ENCODE results near the gene RNF148.
"Not testable (repeated sequence)": the region's sequence is repeated elsewhere in the genome, so short reads cannot be mapped to it uniquely, and the experiment has no call there.

Gene RNF148

GRCh38 chr7:122689346-122690109 is 13.2 kb downstream of the RNF148 start:
- DNase-seq, result no peak

- no peak for DNase-seq
Observed at GRCh38 chr7:122688400-122688998, 14.2 kb downstream of the RNF148 start.

DNA sequence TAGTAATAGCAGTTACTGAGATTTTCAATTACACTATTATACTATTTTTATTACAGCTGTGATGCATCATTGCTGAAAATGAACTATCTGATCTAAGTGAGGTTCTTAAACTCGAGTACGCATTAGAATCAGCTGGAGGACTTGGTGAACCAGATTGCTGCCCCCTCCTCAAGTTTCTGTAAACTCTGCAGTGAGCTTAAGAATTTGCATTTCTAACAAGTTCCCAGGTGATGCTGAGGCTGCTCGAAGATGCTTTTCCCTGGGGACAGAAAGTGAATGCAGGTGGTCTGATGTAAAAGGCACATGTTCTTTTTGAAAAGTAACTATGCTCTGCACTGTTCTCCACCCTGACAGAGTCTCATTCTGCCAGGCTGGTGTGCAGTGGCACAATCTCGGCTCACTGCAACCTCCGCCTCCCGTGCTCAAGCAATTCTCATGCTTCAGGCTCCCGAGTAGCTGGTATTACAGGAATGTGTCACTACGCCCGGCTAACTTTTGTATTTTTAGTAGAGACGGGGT is 16.3 kb downstream of the RNF148 start:
- no peak for DNase-seq

GRCh38 chr7:122684504-122684903 is 18.2 kb downstream of the RNF148 start:
- no peak for DNase-seq

- no peak for DNase-seq
Observed at GRCh38 chr7:122682815-122683550, 19.7 kb downstream of the RNF148 start.

DNA sequence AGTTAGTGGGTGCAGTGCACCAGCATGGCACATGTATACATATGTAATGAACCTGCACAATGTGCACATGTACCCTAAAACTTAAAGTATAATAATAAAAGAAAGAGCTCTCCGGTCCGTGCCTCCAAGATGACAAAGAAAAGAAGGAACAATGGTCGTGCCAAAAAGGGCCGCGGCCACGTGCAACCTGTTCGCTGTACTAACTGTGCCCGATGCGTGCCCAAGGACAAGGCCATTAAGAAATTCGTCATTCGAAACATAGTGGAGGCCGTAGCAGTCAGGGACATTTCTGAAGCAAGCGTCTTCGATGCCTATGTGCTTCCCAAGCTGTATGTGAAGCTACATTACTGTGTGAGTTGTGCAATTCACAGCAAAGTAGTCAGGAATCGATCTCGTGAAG is 21.5 kb downstream of the RNF148 start:
- not testable (repeated sequence) for DNase-seq

GRCh38 chr7:122679813-122680212 is 22.9 kb downstream of the RNF148 start:
- DNase-seq, result no peak

DNA sequence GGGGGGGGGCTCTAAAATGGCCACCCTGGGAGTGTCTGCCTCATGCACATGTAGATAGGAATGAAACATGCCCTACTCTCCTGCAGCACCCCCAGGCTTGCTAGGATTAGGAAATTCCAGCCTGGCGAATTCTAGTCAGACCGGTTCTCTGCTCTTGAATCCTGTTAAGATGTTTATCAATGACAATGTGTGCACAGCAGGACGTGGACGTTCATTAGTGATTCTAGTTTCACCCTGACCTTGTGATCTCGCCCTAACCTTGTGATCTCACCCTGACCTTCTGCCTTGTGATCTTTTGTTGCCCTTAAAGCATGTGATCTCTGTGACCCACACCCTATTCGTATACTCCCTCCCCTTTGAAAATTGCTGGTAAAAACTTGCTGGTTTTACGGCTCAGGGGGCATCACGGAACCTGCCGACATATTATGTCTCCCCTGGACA is 23.4 kb downstream of the RNF148 start:
- not testable (repeated sequence) for DNase-seq

DNA sequence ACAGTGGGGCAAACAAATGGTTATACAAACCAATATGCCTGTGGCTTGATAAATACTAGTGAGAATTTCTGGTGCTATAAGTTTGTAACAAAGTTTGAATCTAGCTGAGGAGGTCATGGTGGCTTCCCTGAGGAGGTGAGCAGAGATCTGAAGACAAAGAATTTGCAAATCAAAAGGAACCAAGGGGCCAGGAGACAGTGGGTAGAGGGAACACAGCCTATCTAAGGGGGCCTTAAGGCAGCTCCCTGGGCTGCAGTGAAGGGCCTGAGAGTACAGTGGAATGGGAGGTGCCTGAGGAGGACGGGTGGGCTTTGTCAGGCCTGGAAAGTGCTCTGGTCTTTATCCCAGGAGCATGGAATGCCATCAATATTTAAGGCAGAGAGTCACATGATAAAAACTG is 25.6 kb downstream of the RNF148 start:
- DNase-seq, result no peak

GRCh38 chr7:122676466-122676865 is 26.3 kb downstream of the RNF148 start:
- DNase-seq, result no peak

- DNase-seq, result no peak
Observed at GRCh38 chr7:122675621-122676020, 27.1 kb downstream of the RNF148 start.

DNA sequence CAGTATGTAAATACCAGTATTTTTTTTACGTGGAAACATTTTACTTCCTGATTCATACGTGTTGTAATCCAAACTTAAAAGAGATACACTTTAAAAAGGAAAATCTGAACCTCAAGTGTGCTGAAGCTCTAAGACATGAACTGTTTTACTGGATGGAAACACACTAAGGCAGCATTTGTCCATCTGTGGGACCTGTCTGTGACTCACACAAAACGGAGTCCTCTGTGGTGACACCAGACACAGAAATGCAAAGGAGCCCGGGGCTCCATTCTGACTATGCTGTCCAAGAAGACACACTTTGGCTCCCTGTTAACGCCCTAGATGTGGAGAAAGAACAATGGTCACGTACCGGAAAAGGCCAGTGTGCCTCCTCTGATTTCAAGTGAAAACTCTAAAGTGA is 27.7 kb downstream of the RNF148 start:
- DNase-seq, result no peak

GRCh38 chr7:122674502-122674901 is 28.2 kb downstream of the RNF148 start:
- DNase-seq, result no peak

DNA sequence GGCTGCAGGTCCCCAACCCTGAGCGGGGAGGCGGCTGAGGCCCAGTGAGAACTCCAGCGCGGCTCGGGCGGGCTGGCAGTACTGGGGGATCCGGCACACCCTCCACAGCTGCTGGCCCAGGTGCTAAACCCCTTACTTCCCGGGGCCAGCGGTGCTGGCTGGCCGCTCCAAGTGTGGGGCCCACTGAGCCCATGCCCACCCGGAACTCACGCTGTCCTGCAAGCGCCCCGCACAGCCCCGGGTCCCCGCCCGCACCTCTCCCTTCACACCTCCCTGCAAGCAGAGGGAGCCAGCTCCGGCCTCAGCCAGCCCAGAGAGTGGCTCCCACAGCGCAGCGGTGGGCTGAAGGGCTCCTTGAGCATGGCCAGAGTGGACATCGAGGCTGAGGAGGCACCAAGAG is 28.8 kb downstream of the RNF148 start:
- DNase-seq, result no peak

- DNase-seq, result no peak
Observed at GRCh38 chr7:122672536-122672935, 30.2 kb downstream of the RNF148 start.

DNA sequence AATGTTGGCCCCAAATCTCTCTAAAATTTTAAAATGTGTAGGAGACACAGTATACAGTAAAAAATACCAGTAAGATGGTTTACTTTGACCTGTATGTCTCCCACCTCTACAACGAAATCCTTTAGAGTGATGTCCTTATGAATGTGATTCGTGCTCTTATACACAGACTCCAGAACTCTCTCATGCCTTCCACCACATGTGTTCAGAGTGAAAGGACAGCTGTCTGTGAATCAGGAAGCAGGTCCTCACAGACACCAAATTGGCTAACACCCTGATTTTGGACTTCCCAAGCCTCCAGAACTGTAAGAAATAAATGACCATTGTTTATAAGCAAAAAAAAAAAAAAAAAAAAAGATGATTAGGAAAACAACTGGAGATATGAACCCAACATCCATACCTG is 39.0 kb downstream of the RNF148 start:
- DNase-seq, result no peak

DNA sequence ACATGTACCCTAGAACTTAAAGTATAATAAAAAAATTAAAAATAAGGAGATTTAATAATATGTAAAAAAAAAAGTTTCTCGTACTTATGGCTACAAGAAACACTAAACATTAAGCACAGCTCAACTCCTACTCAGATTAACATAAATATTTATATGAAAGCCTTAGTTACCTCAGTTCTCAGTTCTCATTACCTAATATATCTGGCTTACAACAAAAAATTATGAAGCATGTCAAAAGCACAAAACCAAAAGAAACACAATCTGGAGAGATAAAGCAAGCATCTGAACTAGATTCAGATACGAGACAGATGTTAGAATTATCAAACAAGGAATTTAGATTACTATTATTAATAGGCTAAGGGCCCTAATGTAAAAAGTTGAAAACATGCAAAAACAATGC is 43.9 kb downstream of the RNF148 start:
- no peak for DNase-seq

- DNase-seq, result no peak
Observed at GRCh38 chr7:122653685-122654084, 49.0 kb downstream of the RNF148 start.

DNA sequence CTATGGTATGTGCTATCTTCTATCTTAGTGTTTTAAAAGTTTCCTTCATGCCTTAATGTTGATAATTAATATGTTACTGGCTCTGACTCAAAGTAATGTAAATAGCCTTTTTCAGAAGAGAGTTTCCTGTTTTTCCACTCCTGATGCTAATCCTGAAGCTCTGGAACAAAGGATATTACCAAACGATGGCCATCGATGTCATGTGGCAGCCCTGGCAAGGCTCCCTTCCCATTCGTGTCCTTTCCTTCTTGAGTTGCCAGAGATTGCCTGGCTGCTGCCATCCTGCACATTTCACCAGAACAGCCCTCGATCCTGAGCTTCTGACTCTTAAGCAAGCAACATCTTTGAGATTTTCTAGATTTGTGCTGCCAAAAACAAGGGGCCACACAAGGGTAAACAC is 49.8 kb downstream of the RNF148 start:
- DNase-seq, result no peak
